IMR-90 (cell line): ENCODE results near the gene FOXO6. TPM values are rescaled to one million over a fixed set of nuclear protein-coding genes. Genes with fewer than 3 reads are reported as not detected.
A peak's percentile ranks its signal among the peaks of the same experiment; 100 is the strongest.

Experiments
- ATAC-seq: fragments of 200-7000 bp; cut with Tn5 transposase; 2 replicates; pipeline ENCODE4 v1.9.1; 2020; ENCODE audit warnings: low read depth, mild to moderate bottlenecking, moderate library complexity
- BruUV-seq: library from RNA; stranded (reverse); fragments of 400-500 nt; replicated peaks from 2 replicates; lab custom pipeline; 2021; lab: Mats Ljungman, UMichigan
- CTCF ChIA-PET: fragments of 300-600 bp; formaldehyde crosslinking; extraction: SDS; loops from one replicate; lab custom pipeline; 2021; ENCODE audit warnings: antibody characterized with exemption; lab: Yijun Ruan, JAX
- POLR2A ChIA-PET: fragments of 300-600 bp; sonication (Branson Sonifier 250); formaldehyde crosslinking; loops from one replicate; lab custom pipeline; 2022; ENCODE audit warnings: antibody characterized with exemption; ENCODE audit not compliant: unreplicated experiment; lab: Charles Lee
- DNase-seq: peaks from one replicate; pipeline ENCODE4 v3.0.0; 2013
- H2AFZ ChIP-seq: replicated peaks from 2 replicates; pipeline ENCODE3; 2013; ENCODE audit warnings: low read length, mild to moderate bottlenecking; ENCODE audit not compliant: poor library complexity
- H2AK5ac ChIP-seq: 2 replicates; pipeline ENCODE4 v1.6.1; 2013; ENCODE audit warnings: low read depth, low read length, inconsistent platforms
- H2AK9ac ChIP-seq: replicated peaks from 2 replicates; pipeline ENCODE3; 2013; ENCODE audit warnings: mild to moderate bottlenecking, low read depth, low read length, moderate library complexity; ENCODE audit not compliant: poor library complexity
- H2BK120ac ChIP-seq: 2 replicates; pipeline ENCODE4 v1.6.1; 2013; ENCODE audit warnings: low read depth, low read length, inconsistent platforms
- H2BK15ac ChIP-seq: 3 replicates; pipeline ENCODE4 v1.6.1; 2013; ENCODE audit warnings: low read depth, low read length, inconsistent platforms
- H2BK20ac ChIP-seq: 2 replicates; pipeline ENCODE4 v1.6.1; 2013; ENCODE audit warnings: low read depth, mild to moderate bottlenecking, inconsistent platforms, low read length, moderate library complexity
- H2BK5ac ChIP-seq: 2 replicates; pipeline ENCODE4 v1.6.1; 2013; ENCODE audit warnings: mild to moderate bottlenecking, low read depth, low read length, inconsistent platforms; ENCODE audit not compliant: poor library complexity, severe bottlenecking
- H3K14ac ChIP-seq: replicated peaks from 2 replicates; pipeline ENCODE4 v1.6.1; 2013; ENCODE audit warnings: low read depth, low read length, inconsistent platforms
- H3K18ac ChIP-seq: 2 replicates; pipeline ENCODE4 v1.6.1; 2013; ENCODE audit warnings: low read depth, low read length, control low read depth
- H3K23ac ChIP-seq: 2 replicates; pipeline ENCODE4 v1.6.1; 2013; ENCODE audit warnings: low read depth, low read length, inconsistent platforms
- H3K27ac ChIP-seq: 2 replicates; pipeline ENCODE4 v1.5.1; 2013; ENCODE audit warnings: mild to moderate bottlenecking, control low read depth, low read length; ENCODE audit not compliant: insufficient read depth
- H3K27me3 ChIP-seq: 2 replicates; pipeline ENCODE4 v1.6.1; 2013; ENCODE audit warnings: low read length; ENCODE audit not compliant: control insufficient read depth, insufficient read depth
- H3K36me3 ChIP-seq: 2 replicates; pipeline ENCODE4 v1.6.1; 2013; ENCODE audit warnings: low read length, mixed read lengths; ENCODE audit not compliant: control insufficient read depth, insufficient read depth
- H3K4ac ChIP-seq: 2 replicates; pipeline ENCODE4 v1.6.1; 2013; ENCODE audit warnings: low read depth, low read length, inconsistent platforms
- H3K4me1 ChIP-seq: 2 replicates; pipeline ENCODE4 v1.6.1; 2013; ENCODE audit warnings: low read length, mixed read lengths; ENCODE audit not compliant: control insufficient read depth, insufficient read depth
- H3K4me2 ChIP-seq: 2 replicates; pipeline ENCODE4 v1.6.1; 2013; ENCODE audit warnings: low read depth, mild to moderate bottlenecking, control low read depth, low read length, moderate library complexity
- H3K4me3 ChIP-seq: 2 replicates; pipeline ENCODE4 v1.5.1; 2013; ENCODE audit warnings: low read depth, mild to moderate bottlenecking, control low read depth, low read length, moderate library complexity; ENCODE audit not compliant: insufficient read depth
- H3K56ac ChIP-seq: 2 replicates; pipeline ENCODE4 v1.6.1; 2013; ENCODE audit warnings: low read length, inconsistent platforms; ENCODE audit not compliant: insufficient read depth; ENCODE audit errors: extremely low read depth
- H3K79me1 ChIP-seq, 2 experiments: 2 replicates each; pipeline ENCODE4 v1.6.1; 2013; ENCODE audit warnings: low read length in 2 of 2, inconsistent platforms in 1 of 2, low read depth in 1 of 2
- H3K9ac ChIP-seq: 2 replicates; pipeline ENCODE4 v1.6.1; 2013; ENCODE audit warnings: low read depth, low read length, control low read depth
- H3K9me1 ChIP-seq: 2 replicates; pipeline ENCODE4 v1.6.1; 2013; ENCODE audit warnings: low read length, inconsistent platforms; ENCODE audit not compliant: insufficient read depth
- H3K9me3 ChIP-seq: 2 replicates; pipeline ENCODE4 v1.6.1; 2013; ENCODE audit warnings: low read length; ENCODE audit not compliant: control insufficient read depth, insufficient read depth
- H4K20me1 ChIP-seq: 2 replicates; pipeline ENCODE4 v1.6.1; 2013; ENCODE audit warnings: low read length, inconsistent platforms; ENCODE audit not compliant: insufficient read depth
- H4K5ac ChIP-seq: 2 replicates; pipeline ENCODE4 v1.6.1; 2013; ENCODE audit warnings: mild to moderate bottlenecking, low read depth, low read length, control low read depth
- H4K8ac ChIP-seq, 2 experiments: 2 replicates each; pipeline ENCODE4 v1.6.1; 2013; ENCODE audit warnings: low read depth in 2 of 2, low read length in 2 of 2, control low read depth in 1 of 2, inconsistent platforms in 1 of 2
- H4K91ac ChIP-seq: 2 replicates; pipeline ENCODE4 v1.6.1; 2013; ENCODE audit warnings: low read depth, low read length, inconsistent platforms; ENCODE audit not compliant: insufficient read depth
- BHLHE40 ChIP-seq: fragments of 150-350 bp; IDR thresholded peaks from 2 replicates; pipeline ENCODE4 v1.6.1; 2016; ENCODE audit warnings: mild to moderate bottlenecking, low read depth, low read length
- CEBPB ChIP-seq: IDR thresholded peaks from 2 replicates; pipeline ENCODE4 v1.6.1; 2012; ENCODE audit warnings: low read depth, low read length, improper control_type of control experiment
- CHD1 ChIP-seq: IDR thresholded peaks from 2 replicates; pipeline ENCODE4 v1.6.1; 2012; ENCODE audit warnings: low read depth, low read length, improper control_type of control experiment
- CTCF ChIP-seq: conservative IDR thresholded peaks from 2 replicates; pipeline ENCODE4 v1.5.1; 2012; ENCODE audit warnings: mild to moderate bottlenecking, low read depth, low read length, improper control_type of control experiment
- FOS ChIP-seq: fragments of 150-350 bp; IDR thresholded peaks from 2 replicates; pipeline ENCODE4 v1.6.1; 2016; ENCODE audit warnings: low read depth, low read length
- MAFK ChIP-seq: IDR thresholded peaks from 2 replicates; pipeline ENCODE4 v1.6.1; 2012; ENCODE audit warnings: low read depth, low read length, improper control_type of control experiment
- MAZ ChIP-seq: IDR thresholded peaks from 2 replicates; pipeline ENCODE4 v1.6.1; 2012; ENCODE audit warnings: low read depth, mild to moderate bottlenecking, low read length, improper control_type of control experiment, moderate library complexity, borderline replicate concordance
- MXI1 ChIP-seq: IDR thresholded peaks from 2 replicates; pipeline ENCODE4 v1.6.1; 2012; ENCODE audit warnings: low read depth, mild to moderate bottlenecking, low read length, moderate library complexity, borderline replicate concordance
- NFE2L2 ChIP-seq: fragments of 150-350 bp; IDR thresholded peaks from 2 replicates; pipeline ENCODE4 v1.6.1; 2016; ENCODE audit warnings: low read depth, mild to moderate bottlenecking, low read length
- POLR2A ChIP-seq: IDR thresholded peaks from 2 replicates; pipeline ENCODE4 v1.6.1; 2012; ENCODE audit warnings: mild to moderate bottlenecking, low read depth, low read length
- RCOR1 ChIP-seq: IDR thresholded peaks from 2 replicates; pipeline ENCODE4 v1.6.1; 2012; ENCODE audit warnings: mild to moderate bottlenecking, low read length, improper control_type of control experiment; ENCODE audit not compliant: insufficient replicate concordance
- RFX5 ChIP-seq: IDR thresholded peaks from 2 replicates; pipeline ENCODE4 v1.8.0; 2012; ENCODE audit warnings: low read depth, mild to moderate bottlenecking, low read length, moderate library complexity
- USF2 ChIP-seq: fragments of 150-350 bp; IDR thresholded peaks from 2 replicates; pipeline ENCODE4 v1.6.1; 2017; ENCODE audit warnings: mild to moderate bottlenecking, antibody characterized with exemption, low read length, low read depth
- WGBS, 2 experiments: methylation state at CpG; one replicate each; pipeline versions ENCODE4 v1.1.5 to v1.1.7; 2013; ENCODE audit warnings: missing lambda C conversion rate in 2 of 2; ENCODE audit not compliant: insufficient read length in 1 of 2; ENCODE audit errors: extremely low coverage in 2 of 2; 5-methylcytosine and 5-hydroxymethylcytosine counted together
- dilution Hi-C: fragments of 300-500 bp; cut with HindIII; formaldehyde crosslinking; loops from one replicate; pipeline ENCODE4 v1.14.3; 2018; ENCODE audit warnings: low sequenced_read_pairs; ENCODE audit not compliant: unreplicated experiment
- in situ Hi-C: fragments of 300-500 bp; cut with MboI; formaldehyde crosslinking; loops from 3 replicates; pipeline ENCODE4 v1.14.3; 2019; ENCODE audit warnings: low sequenced_read_pairs, inconsistent platforms, mixed read lengths
- intact Hi-C: fragments of 100-400 bp; cut with micrococcal nuclease; formaldehyde crosslinking; loops from 2 replicates; pipeline ENCODE4 v1.10.0; 2022
- polyA plus RNA-seq, 3 experiments: library from polyadenylated mRNA; depleted of rRNA; stranded (reverse); fragments of >200 nt; gene quantifications; 2 replicates each; pipeline ENCODE4 v1.2.3, GENCODE V29; 2012; ENCODE audit warnings: low replicate concordance in 1 of 3
- total RNA-seq: library from RNA; depleted of rRNA; stranded (reverse); fragments of >200 nt; gene quantifications from 2 replicates; pipeline ENCODE4 v1.2.3, GENCODE V29; 2012
- TF ChIP-seq, protein P1 (sequence below): fragments of 150-350 bp; IDR thresholded peaks from 2 replicates; pipeline ENCODE4 v1.6.1; 2016; ENCODE audit warnings: low read depth, mild to moderate bottlenecking, low read length, moderate library complexity, borderline replicate concordance

The FOXO6 gene
- total and polyA plus RNA-seq, 2 of the 4 experiments (the other 2 are of a cell fraction), result not detected

DNA sequence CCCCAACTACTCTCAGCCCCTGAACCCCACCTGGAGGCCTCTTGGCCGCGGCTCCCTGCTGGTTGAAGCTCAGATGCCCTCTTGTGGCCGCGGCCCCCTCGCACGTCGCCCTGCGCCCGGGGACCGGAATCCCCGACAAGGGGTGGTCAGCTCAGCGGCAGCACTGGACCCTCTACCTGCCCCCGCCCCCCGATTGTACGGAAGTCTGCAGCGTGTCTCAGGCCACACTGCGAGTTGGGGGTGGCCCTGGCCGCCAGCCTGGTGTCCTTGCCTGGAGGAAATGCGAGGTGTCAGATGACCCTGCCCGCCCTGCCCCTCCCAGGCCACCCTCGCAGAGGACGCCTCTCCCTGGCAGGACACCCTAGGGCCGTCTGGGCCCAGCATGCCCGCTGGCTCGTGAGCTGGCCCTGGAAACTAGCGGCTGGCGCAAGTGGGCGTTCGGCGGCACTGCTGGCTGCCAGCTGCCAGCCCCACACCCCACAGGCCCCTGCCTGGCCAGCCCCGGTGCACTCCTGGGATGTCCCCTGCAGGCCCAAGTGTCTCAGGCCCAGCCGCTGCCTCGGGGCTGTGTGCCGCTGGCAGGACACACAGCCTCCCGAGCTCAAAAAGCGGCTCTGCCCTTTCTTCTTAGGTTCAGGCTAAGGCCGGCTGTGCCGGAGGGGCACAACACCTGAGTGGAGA, 62.4 kb downstream of the FOXO6 start:
- DNase-seq, result no peak
- no peak overlapping the region for H4K5ac ChIP-seq
- H3K23ac ChIP-seq, result no peak overlapping the region
- in situ Hi-C loops (loop anchor here (25.0 kb wide), 1 partner anchor 386 kb away; no protein-coding TSS in a partner anchor), dilution Hi-C loops (no loop called here), intact Hi-C loops (no loop called here)
- no peak overlapping the region for H2AK9ac ChIP-seq
- H3K27me3 ChIP-seq, result peaks cover 4% of the 10 kb centered on the region; the same call in 1 of the 2 replicates
- H4K91ac ChIP-seq, result no peak overlapping the region
- no peak overlapping the region for H2AK5ac ChIP-seq
- H2BK5ac ChIP-seq, result no peak overlapping the region
- no peaks in the 10 kb centered on the region for H3K36me3 ChIP-seq
- no peak overlapping the region for H2BK15ac ChIP-seq
- ChIA-PET POLR2A (no interaction called here), CTCF (interaction anchor here (0.5 kb wide), 1 partner anchor 95 kb away, joined by 9 read pairs; no protein-coding TSS in a partner anchor)
- no peak overlapping the region for H3K9ac ChIP-seq
- H2AFZ ChIP-seq, result peak overlapping the region; percentile 51
- no peak overlapping the region for H3K14ac ChIP-seq
- H3K4me2 ChIP-seq, result no peak overlapping the region
- BruUV-seq, result no TSS peak
- no peaks in the 10 kb centered on the region; the same call in 1 of the 2 replicates for H4K20me1 ChIP-seq
- no peak overlapping the region for H3K4ac ChIP-seq
- peaks cover 8% of the 10 kb centered on the region; the same call in 1 of the 2 replicates for H3K9me1 ChIP-seq
- no peak overlapping the region for H4K8ac ChIP-seq
- no peak overlapping the region for H3K18ac ChIP-seq
- H2BK20ac ChIP-seq, result no peak overlapping the region
- no peaks in the 10 kb centered on the region for H3K9me3 ChIP-seq
- no peak overlapping the region for H3K27ac ChIP-seq
- 39% methylated on average over 15 of the region's 38 CpGs; no CpG with 5 or more reads in 1 of the 2 experiments for WGBS, 2 experiments
- TF ChIP-seq POLR2A (no peak), MAZ (no peak), CHD1 (no peak), BHLHE40 (no peak), FOS (no peak), CEBPB (no peak), CTCF (no peak), RFX5 (no peak), RCOR1 (no peak), MAFK (no peak), NFE2L2 (no peak), USF2 (no peak), MXI1 (no peak)
- TF ChIP-seq, protein P1, sequence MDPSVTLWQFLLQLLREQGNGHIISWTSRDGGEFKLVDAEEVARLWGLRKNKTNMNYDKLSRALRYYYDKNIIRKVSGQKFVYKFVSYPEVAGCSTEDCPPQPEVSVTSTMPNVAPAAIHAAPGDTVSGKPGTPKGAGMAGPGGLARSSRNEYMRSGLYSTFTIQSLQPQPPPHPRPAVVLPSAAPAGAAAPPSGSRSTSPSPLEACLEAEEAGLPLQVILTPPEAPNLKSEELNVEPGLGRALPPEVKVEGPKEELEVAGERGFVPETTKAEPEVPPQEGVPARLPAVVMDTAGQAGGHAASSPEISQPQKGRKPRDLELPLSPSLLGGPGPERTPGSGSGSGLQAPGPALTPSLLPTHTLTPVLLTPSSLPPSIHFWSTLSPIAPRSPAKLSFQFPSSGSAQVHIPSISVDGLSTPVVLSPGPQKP, result no peak
- H3K56ac ChIP-seq, result no peak overlapping the region
- H3K4me1 ChIP-seq, result peaks cover under 1% of the 10 kb centered on the region; the same call in 1 of the 2 replicates
- H3K79me1 ChIP-seq, result no peaks in the 10 kb centered on the region
- H2BK120ac ChIP-seq, result no peak overlapping the region
- H3K4me3 ChIP-seq, result no peak overlapping the region
- ATAC-seq, result no peak
